Choroid plexus epithelial cell (primary cell): ENCODE measurements around the gene BICRA.
A peak's percentile ranks its signal among the peaks of the same experiment; 100 is the strongest.

Source experiments
- DNase-seq: peaks from one replicate; pipeline ENCODE4 v3.0.0-alpha.2; 2010; ENCODE audit warnings: low read depth
- H3K4me3 ChIP-seq: 2 replicates; pipeline ENCODE4 v1.5.1; 2011; ENCODE audit warnings: low read depth, mild to moderate bottlenecking, control low read depth, low read length, moderate library complexity
- CTCF ChIP-seq: conservative IDR thresholded peaks from 2 replicates; pipeline ENCODE4 v1.5.1; 2011; ENCODE audit warnings: low read depth, mild to moderate bottlenecking, control low read depth, inconsistent platforms, low read length, moderate library complexity

Gene BICRA

DNA sequence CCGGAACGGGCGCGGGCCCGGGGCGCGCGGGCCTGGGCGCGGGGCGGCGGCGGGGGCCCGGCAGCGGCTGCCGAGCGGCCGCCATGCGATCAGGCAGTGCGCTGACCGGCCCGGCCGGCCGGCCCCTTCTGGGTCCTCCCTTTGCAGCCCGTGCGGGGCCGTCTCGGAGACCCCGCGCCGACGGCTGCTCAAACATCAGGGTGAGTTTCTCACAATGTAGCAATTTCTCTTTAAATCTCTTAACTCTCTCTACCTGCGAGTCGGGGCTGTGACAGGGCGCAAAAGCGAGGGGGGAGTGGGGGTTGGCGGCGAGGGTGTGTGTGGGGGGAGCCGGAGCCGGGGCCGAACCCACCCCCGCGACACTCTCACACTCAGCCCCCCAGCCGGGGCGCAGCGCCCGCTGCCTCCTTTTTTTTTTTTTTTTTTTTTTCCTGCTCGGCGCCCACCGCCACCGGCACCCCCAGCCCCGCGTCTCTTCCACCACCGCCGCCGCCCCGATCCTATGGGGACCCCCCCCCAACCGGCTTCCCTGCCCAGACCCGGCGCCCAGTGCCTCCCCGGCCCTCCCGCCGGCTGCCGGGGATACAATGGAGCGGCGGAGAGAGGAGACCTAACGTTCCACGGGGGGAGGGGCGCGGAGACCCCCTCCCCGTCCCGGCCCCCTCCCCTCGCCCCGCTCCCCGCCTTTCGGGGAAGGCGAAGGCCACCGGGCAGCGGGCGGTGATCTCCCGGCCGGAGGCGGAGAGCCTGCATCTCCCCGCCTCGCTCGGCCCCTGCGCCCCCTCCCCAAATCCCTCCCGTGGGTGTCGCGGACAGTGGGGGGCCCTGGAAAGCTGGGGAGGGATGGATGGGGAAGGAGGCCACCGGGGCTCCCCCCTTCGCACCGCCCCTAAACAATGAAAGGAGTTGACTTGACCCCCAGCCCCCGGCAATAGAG, at the start of gene BICRA:
Gene BICRA (plus strand): TSS at position 166 of the 937 bp plus-strand sequence. CDS start 64,441 bp downstream, outside the sequence.
- H3K4me3 ChIP-seq = peak within 1 kb of the TSS; percentile 95
- TF ChIP-seq CTCF = no peak
- peak; percentile 88 for DNase-seq

- no peak for TF ChIP-seq CTCF
- DNase-seq = no peak
- H3K4me3 ChIP-seq = no peak overlapping the region
Measured at GRCh38 chr19:47560999-47561398, 47.9 kb upstream of the BICRA start.

DNA sequence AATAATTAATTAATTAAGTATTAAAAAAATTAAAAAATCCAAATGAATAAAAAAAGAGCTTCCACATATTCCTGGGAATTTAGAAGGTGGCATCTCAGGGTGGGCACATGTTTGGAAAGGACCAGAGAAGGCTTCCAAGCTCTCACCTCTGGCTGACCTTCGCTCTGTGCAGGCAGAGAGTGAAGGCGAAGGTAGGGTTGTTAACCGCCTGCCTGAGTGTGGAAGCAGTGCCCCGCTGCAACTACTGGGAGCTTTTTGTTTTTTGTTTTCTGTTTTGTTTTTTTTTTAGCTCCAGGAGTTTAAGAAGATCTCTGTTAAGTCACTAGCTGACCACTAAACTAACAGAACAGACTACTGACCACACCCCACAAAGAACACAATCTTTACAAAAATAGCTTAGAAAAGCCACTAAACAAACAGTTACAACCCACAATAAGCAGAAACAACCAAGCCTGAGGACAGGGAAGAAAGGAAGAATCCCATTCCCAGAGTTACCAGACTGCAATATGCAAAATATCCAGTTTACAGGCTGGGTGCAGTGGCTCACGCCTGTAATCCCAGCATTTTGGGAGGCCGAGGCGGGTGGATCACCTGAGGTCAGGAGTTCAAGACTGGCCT, 47.4 kb upstream of the BICRA start:
- TF ChIP-seq CTCF = no peak
- DNase-seq = no peak

GRCh38 chr19:47564081-47564480, 44.9 kb upstream of the BICRA start:
- no peak for DNase-seq
- no peak for TF ChIP-seq CTCF
- no peak overlapping the region for H3K4me3 ChIP-seq

More for the DNA sequence above, 47.4 kb upstream of the BICRA start:
- no peak overlapping the region for H3K4me3 ChIP-seq

GRCh38 chr19:47569331-47569730, 39.6 kb upstream of the BICRA start:
- TF ChIP-seq CTCF = no peak
- no peak overlapping the region for H3K4me3 ChIP-seq
- no peak for DNase-seq

DNA sequence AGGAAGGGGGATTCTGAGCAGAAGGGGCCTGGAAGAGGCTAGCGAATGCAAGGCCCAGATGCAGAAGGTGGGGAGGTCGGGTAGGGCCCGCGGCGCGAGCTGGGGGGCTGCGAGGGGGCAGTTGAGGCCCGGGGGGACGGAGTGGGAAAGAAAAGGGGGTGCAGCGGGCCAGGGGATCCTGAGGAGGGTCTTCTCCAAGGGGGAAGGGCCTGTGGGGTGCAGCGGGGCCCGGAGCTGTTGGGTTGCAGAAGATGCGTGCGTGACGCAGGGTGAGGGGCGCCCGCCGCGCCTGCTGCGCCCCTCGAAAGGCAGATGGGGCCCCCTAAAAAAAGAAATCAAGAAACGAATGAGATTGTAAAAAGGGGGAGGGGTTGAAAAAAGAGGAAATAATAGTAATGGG, 36.3 kb upstream of the BICRA start:
- no peak for TF ChIP-seq CTCF
- no peak for DNase-seq
- H3K4me3 ChIP-seq = no peak overlapping the region
